Astrocyte of the spinal cord (primary cell): ENCODE measurements around the gene CHCHD6.

ENCODE experiments used
- DNase-seq: peaks from one replicate; pipeline ENCODE4 v3.0.0; 2011; ENCODE audit warnings: low read depth, low spot score
- H3K4me3 ChIP-seq: 2 replicates; pipeline ENCODE4 v1.5.1; 2011; ENCODE audit warnings: low read depth, mild to moderate bottlenecking, low read length, moderate library complexity
- in situ Hi-C: cut with HindIII; loops from 2 replicates; pipeline ENCODE4 v1.10.0; 2017; ENCODE audit warnings: low sequenced_read_pairs
- TF ChIP-seq, protein P1 (sequence below): IDR thresholded peaks from 2 replicates; pipeline ENCODE4 v1.5.1; 2012; ENCODE audit warnings: low read depth, mild to moderate bottlenecking, low read length, inconsistent platforms

The CHCHD6 gene

DNA sequence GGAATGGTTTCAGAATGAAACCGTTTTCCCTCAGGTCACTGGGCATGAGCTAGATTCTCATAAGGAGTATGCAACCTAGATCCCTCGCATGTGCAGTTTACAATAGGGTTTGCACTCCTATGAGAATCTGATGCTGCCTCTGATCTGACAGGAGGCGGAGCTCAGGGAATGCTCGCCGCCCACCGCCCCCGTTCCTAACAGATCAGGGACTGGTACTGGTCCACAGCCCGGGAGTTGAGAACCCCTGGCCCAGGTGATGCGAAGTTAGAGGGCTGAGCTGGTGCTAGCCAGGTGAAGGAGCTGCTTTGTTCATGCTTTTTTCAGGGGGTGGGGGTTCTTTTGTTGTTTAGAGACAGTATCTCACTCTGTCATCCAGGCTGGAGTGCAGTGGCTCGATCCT, 263.3 kb downstream of the CHCHD6 start:
- no peak overlapping the region for H3K4me3 ChIP-seq
- TF ChIP-seq, protein P1, sequence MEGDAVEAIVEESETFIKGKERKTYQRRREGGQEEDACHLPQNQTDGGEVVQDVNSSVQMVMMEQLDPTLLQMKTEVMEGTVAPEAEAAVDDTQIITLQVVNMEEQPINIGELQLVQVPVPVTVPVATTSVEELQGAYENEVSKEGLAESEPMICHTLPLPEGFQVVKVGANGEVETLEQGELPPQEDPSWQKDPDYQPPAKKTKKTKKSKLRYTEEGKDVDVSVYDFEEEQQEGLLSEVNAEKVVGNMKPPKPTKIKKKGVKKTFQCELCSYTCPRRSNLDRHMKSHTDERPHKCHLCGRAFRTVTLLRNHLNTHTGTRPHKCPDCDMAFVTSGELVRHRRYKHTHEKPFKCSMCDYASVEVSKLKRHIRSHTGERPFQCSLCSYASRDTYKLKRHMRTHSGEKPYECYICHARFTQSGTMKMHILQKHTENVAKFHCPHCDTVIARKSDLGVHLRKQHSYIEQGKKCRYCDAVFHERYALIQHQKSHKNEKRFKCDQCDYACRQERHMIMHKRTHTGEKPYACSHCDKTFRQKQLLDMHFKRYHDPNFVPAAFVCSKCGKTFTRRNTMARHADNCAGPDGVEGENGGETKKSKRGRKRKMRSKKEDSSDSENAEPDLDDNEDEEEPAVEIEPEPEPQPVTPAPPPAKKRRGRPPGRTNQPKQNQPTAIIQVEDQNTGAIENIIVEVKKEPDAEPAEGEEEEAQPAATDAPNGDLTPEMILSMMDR: no peak
- in situ Hi-C loops: no loop called here
- DNase-seq: no peak

DNA sequence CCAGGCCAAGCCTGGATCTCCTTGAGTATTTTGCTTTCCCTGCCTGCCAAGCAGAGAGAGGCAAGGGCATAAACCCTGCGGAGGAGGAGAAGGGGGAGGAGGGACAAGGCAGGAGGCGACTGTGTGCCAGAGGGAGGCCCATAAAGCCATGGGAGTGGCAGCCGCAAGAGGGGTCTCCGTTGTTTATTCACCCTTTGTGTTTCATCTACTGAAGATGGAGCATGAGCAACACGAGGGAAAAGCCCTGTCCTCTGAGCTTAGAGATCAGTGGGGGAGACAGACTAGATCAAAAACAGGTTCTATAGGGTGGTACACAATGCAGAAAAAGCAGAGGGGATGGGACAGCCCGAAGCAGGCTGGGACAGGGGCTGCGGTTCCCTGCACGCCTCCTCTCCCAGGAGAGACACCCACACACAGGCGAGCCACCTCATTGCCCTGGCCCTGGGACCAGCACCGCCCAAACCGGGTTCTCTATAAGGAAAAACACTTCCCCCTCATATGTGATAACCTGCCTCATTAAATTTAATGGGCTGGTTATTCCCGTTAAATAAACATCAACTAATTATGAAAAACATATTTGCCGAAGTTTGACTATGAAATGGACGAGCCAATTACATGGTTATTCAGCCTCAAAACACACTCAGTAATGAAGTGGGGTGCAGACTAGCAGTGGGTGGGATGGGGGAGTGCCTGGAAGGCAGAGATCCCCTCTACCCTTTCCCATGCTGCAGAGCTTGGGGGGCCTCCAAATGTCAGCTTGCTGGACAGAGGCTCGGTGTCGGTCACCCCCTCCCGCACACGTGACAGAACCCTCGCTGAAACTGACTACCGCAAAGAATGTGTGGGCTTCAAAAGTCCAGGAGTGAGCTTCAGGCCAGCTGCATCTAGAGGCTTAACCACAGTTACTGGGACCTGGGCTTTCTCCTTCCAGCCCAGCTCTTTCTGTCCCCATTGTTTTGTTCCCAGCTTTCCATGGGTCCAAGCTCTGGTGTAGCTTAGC, 264.7 kb downstream of the CHCHD6 start:
- H3K4me3 ChIP-seq: no peak overlapping the region
- no peak for DNase-seq
- TF ChIP-seq, protein P1: no peak
- in situ Hi-C loops: no loop called here

DNA sequence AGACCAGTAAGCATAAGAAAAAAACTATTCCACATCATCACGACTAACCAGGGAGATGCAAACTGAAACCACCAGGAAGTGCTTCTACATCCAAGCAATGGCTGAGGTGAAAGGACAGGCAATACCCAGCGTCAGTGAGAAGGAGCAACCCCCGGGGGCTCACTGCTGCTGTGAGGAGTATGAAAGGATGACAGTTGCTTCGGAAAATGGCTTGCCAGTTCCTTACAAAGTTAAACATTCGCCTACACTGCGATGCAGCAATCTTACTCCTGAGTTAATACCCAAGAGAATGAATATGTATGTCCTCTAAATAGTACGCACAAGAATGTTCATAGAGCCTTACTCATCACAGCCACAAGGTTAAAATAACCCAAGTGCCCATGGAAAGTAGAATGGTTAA, 265.5 kb downstream of the CHCHD6 start:
- DNase-seq: peak; percentile 49
- H3K4me3 ChIP-seq: no peak overlapping the region
- in situ Hi-C loops: no loop called here
- TF ChIP-seq, protein P1: no peak

DNA sequence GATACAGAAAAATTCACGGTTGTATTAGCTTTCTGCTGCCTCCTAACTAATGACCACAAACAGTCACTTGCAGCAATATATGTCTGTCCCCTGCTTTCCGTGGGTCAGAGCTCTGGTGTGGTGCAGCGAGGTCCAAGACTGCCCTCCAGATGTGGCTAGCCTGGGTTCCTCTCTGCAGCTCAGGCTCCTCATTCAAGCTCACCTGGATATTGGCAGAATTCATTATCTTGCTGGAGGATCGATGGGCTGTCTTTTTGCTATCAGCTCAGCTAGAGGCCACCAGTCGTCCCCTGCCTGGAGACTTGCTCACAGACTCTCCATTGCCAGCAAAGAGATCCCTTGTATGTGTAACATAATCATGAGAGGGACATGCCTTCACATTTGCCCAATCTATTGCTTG, 266.1 kb downstream of the CHCHD6 start:
- TF ChIP-seq, protein P1: no peak
- no peak overlapping the region for H3K4me3 ChIP-seq
- in situ Hi-C loops: no loop called here
- DNase-seq: no peak

DNA sequence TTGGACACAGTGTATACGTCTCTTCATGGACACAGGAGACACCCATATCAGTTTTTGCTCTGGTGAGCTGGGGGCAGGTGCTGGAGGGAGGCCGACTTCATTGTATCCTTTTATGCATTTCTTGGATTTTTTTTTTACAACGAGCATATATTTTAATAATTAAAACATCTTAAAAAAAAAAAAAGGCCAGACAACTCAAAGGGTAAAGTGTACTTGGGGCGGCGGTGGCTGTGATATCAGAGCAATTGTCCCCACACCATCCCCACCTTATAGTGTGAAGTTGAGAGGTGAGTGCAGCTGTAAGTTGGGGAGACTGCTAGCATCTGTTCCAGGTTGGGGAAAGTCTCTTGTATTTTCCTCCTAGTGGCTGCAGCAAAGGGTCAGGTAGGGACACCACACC, 266.9 kb downstream of the CHCHD6 start:
- DNase-seq: no peak
- in situ Hi-C loops: no loop called here
- TF ChIP-seq, protein P1: no peak
- no peak overlapping the region for H3K4me3 ChIP-seq

DNA sequence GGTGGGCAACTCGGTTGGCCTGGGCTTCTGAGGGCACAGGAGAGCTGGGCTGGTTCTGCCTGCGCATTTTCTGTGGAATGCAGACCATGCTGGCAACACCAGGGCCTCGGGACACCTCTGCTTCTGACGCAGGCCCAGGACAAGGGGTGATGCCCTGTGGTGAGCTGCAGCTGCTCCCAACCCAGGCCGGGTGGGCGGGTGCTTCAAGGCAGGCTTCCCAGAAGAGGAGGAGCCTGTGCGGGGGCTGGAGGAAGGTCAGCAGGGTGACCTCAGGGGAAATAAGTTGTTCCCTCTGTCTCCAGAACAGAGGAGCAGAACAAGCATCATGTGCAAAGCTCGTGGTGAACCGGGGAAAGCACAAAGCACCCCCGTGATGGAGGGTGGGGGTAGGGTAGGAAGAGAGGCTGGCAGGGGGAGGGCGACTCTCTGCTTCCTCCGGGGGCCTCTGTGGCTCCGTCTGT, 267.9 kb downstream of the CHCHD6 start:
- in situ Hi-C loops: no loop called here
- no peak overlapping the region for H3K4me3 ChIP-seq
- DNase-seq: peak; percentile 29
- TF ChIP-seq, protein P1: no peak
